ENCODE results near the gene ATMIN. TPM values are rescaled to one million over a fixed set of nuclear protein-coding genes. Genes with fewer than 3 reads are reported as not detected.
A peak's percentile ranks its signal among the peaks of the same experiment; 100 is the strongest.

ATMIN gene
- total RNA-seq, 1 experiment from 2014 or later, result 31.2 TPM

DNA sequence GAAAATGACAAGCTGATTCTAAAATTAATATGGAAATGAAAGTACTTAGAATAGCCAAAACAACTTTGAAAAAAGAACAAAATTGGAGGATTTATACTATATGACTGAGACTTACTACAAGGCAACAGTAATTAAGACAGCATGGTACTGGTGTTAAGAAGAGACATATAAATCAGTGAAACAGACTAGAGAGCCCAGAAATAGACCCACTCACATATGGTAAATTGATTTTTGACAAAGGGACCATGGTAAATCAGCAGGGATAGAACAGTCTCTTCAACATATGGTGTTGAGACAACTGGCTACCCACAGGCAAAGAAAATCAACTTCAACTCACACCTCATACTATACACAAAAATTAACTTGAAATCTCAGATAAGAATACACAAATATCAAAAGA, 41.8 kb upstream of the ATMIN start:
- H3K36me3 ChIP-seq (ENCODE audit: low read depth), result peaks cover 7% of the 10 kb centered on the region; the same call in 1 of the 2 replicates

GRCh38 chr16:80994451-80994850, 41.2 kb upstream of the ATMIN start:
- H3K4me1 ChIP-seq (replicated peaks; ENCODE audit: insufficient read depth), result peaks cover 18% of the 10 kb centered on the region; the same call in 1 of the 2 replicates
- CTCF ChIA-PET, result interaction anchor here (0.5 to 2.6 kb wide), 4 partner anchors 10 to 889 kb away, joined by 3 to 16 read pairs (median 3); no protein-coding TSS in a partner anchor

More for the DNA sequence above, 41.8 kb upstream of the ATMIN start:
- intact Hi-C loops (cut with micrococcal nuclease; ENCODE audit: unreplicated experiment), result loop anchor here (1.0 to 5.0 kb wide), 2 partner anchors 13 to 62 kb away; partner anchors contain the start of gene CENPN
- TF ChIP-seq EZH2 (IDR thresholded peaks at IDR 0.05; ENCODE audit: low read depth), result no peak
- TF ChIP-seq, protein P1, sequence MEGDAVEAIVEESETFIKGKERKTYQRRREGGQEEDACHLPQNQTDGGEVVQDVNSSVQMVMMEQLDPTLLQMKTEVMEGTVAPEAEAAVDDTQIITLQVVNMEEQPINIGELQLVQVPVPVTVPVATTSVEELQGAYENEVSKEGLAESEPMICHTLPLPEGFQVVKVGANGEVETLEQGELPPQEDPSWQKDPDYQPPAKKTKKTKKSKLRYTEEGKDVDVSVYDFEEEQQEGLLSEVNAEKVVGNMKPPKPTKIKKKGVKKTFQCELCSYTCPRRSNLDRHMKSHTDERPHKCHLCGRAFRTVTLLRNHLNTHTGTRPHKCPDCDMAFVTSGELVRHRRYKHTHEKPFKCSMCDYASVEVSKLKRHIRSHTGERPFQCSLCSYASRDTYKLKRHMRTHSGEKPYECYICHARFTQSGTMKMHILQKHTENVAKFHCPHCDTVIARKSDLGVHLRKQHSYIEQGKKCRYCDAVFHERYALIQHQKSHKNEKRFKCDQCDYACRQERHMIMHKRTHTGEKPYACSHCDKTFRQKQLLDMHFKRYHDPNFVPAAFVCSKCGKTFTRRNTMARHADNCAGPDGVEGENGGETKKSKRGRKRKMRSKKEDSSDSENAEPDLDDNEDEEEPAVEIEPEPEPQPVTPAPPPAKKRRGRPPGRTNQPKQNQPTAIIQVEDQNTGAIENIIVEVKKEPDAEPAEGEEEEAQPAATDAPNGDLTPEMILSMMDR (conservative IDR thresholded peaks at IDR 0.05), result no peak
- no peaks in the 10 kb centered on the region for H3K27me3 ChIP-seq (ENCODE audit: insufficient read depth, low read depth)
- peak overlapping the region; percentile 73 for H3K27ac ChIP-seq
- ChIA-PET POLR2A (ENCODE audit: unreplicated experiment) (interaction anchor here (0.6 kb wide), 1 partner anchor 1017 kb away, joined by 5 read pairs; the partner anchor contains the start of gene SDR42E1), CTCF (interaction anchor here (0.6 to 2.6 kb wide), 4 partner anchors 10 to 744 kb away, joined by 3 to 16 read pairs (median 3); no protein-coding TSS in a partner anchor)
- H3K79me2 ChIP-seq (ENCODE audit: low read depth), result peaks cover 95% of the 10 kb centered on the region
- H3K9me3 ChIP-seq (ENCODE audit: insufficient read depth, low read depth), result no peaks in the 10 kb centered on the region
- DNase-seq, result no peak
- H2AFZ ChIP-seq, result no peak overlapping the region
- TSS peak; percentile 98 for BruUV-seq (replicated peaks)
- no peaks in the 10 kb centered on the region for H3K9me2 ChIP-seq (ENCODE audit: insufficient read depth)
- H3K4me3 ChIP-seq, result peak overlapping the region; percentile 19; the same call in 1 of the 2 replicates
- H4K20me1 ChIP-seq (ENCODE audit: insufficient read depth), result peaks cover 3% of the 10 kb centered on the region; the same call in 1 of the 2 replicates
- peaks cover 18% of the 10 kb centered on the region; the same call in 1 of the 2 replicates for H3K4me1 ChIP-seq (replicated peaks; ENCODE audit: insufficient read depth)
- H3F3A ChIP-seq (ENCODE audit: insufficient read depth, low read depth), result peaks cover 4% of the 10 kb centered on the region; the same call in 1 of the 2 replicates
- peak overlapping the region; percentile 39 for H3K4me2 ChIP-seq

DNA sequence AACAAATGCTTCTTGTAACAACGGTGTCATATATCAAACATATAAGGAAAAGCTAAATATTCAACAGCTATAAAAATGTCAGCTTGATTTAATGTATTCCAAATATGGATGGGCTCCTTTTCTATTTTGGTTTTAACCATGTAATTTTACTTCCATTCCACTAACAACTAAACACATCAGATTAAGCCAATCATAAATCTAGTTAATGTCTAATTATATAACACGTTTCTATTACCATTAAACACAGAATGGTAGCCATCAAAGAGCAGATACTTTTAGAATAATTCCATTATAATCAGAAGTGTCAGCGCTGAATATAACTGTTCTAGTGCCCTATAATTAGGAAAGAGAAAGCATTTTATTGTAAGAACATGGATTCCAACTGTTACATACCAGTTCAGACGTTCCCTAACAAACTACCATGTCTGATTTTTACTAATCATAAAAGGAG, 38.9 kb upstream of the ATMIN start:
- Histone ChIP-seq H3K4me1 (replicated peaks; ENCODE audit: insufficient read depth) (peaks cover 18% of the 10 kb centered on the region; the same call in 1 of the 2 replicates), H3K9me3 (ENCODE audit: insufficient read depth, low read depth) (no peaks in the 10 kb centered on the region), H3F3A (ENCODE audit: insufficient read depth, low read depth) (peaks cover 4% of the 10 kb centered on the region; the same call in 1 of the 2 replicates), H3K36me3 (ENCODE audit: low read depth) (peaks cover 7% of the 10 kb centered on the region), H3K27ac (no peak overlapping the region), H2AFZ (no peak overlapping the region), H3K27me3 (ENCODE audit: insufficient read depth, low read depth) (no peaks in the 10 kb centered on the region), H3K9me2 (ENCODE audit: insufficient read depth) (no peaks in the 10 kb centered on the region), H3K79me2 (ENCODE audit: low read depth) (peaks cover 98% of the 10 kb centered on the region), H3K4me2 (no peak overlapping the region), H3K4me3 (no peak overlapping the region), H4K20me1 (ENCODE audit: insufficient read depth) (peaks cover 9% of the 10 kb centered on the region; the same call in 1 of the 2 replicates)
- no TSS peak for BruUV-seq (replicated peaks)
- TF ChIP-seq, protein P1 (conservative IDR thresholded peaks at IDR 0.05), result no peak
- TF ChIP-seq EZH2 (IDR thresholded peaks at IDR 0.05; ENCODE audit: low read depth), result no peak
- ChIA-PET CTCF (no interaction called here), POLR2A (ENCODE audit: unreplicated experiment) (no interaction called here)
- no peak for DNase-seq
- intact Hi-C loops (cut with micrococcal nuclease; ENCODE audit: unreplicated experiment), result no loop called here

More at GRCh38 chr16:80994451-80994850, 41.2 kb upstream of the ATMIN start:
- TF ChIP-seq, protein P1 (conservative IDR thresholded peaks at IDR 0.05), result no peak
- TF ChIP-seq EZH2 (IDR thresholded peaks at IDR 0.05; ENCODE audit: low read depth), result no peak
- intact Hi-C loops (cut with micrococcal nuclease; ENCODE audit: unreplicated experiment), result loop anchor here (5.0 kb wide), 1 partner anchor 62 kb away; no protein-coding TSS in a partner anchor
- H3K9me2 ChIP-seq (ENCODE audit: insufficient read depth), result no peaks in the 10 kb centered on the region
- no peak overlapping the region for H2AFZ ChIP-seq
- H3K9me3 ChIP-seq (ENCODE audit: insufficient read depth, low read depth), result no peaks in the 10 kb centered on the region
- peak overlapping the region; percentile 73; the same call in 1 of the 2 replicates for H3K27ac ChIP-seq
- POLR2A ChIA-PET (ENCODE audit: unreplicated experiment), result no interaction called here
- no peaks in the 10 kb centered on the region for H3K27me3 ChIP-seq (ENCODE audit: insufficient read depth, low read depth)
- 0 out of 2 replicates have a peak overlapping the region, but pooled peaks have one; percentile 5 for H3K4me2 ChIP-seq
- peaks cover 4% of the 10 kb centered on the region; the same call in 1 of the 2 replicates for H3F3A ChIP-seq (ENCODE audit: insufficient read depth, low read depth)
- H3K4me3 ChIP-seq, result no peak overlapping the region
- peaks cover 7% of the 10 kb centered on the region; the same call in 1 of the 2 replicates for H3K36me3 ChIP-seq (ENCODE audit: low read depth)
- DNase-seq, result peak in 1 of 2 experiments; percentile 60
- peaks cover 98% of the 10 kb centered on the region for H3K79me2 ChIP-seq (ENCODE audit: low read depth)
- peaks cover 8% of the 10 kb centered on the region; the same call in 1 of the 2 replicates for H4K20me1 ChIP-seq (ENCODE audit: insufficient read depth)
- BruUV-seq (replicated peaks), result no TSS peak
